ENCODE data around the gene F8. TPM values are rescaled to one million over a fixed set of nuclear protein-coding genes. Genes with fewer than 3 reads are reported as not detected.

The F8 gene
- total and polyA plus RNA-seq, 2 of the 4 experiments (the other 2 are of a cell fraction) = 1.4 to 1.5 TPM

DNA sequence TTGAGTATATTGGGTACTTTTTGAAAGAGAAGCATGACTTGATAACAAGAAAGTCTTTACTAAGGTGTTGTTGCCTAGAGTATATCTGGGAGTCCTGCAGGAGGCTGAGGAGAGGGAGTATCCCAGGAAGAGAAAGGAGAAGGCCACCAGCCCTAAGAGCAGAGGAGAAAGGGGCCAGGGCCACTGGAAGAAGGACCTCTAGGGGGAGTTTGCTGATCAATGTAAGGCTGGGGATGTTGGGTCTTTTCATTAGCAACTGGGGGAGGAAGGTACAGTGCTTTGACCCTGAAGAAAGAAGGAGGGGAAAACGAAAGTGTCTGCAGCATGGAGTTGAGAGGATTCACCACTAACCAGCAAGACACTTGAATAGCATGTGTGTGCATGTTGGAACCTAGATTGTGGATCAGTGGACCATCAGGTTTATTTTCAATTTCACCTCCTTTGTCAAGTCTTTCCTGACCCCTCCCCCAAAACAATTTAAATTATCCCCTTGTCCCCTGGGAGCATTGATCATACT is 192.5 kb downstream of the F8 start:
- H3K4me1 ChIP-seq (ENCODE audit: control insufficient read depth, insufficient read depth, low read length) = no peaks in the 10 kb centered on the region
- H2BK20ac ChIP-seq (ENCODE audit: low read depth, low read length) = no peak overlapping the region
- no peak overlapping the region for H4K8ac ChIP-seq (ENCODE audit: low read depth in 2 of 2, low read length in 2 of 2)
- H3K9me3 ChIP-seq (ENCODE audit: control insufficient read depth, insufficient read depth, low read length) = peaks cover 2% of the 10 kb centered on the region; the same call in 1 of the 2 replicates
- H2BK15ac ChIP-seq (ENCODE audit: low read depth, low read length) = no peak overlapping the region
- H3K27ac ChIP-seq (ENCODE audit: insufficient read depth, low read length) = no peak overlapping the region
- H3K18ac ChIP-seq (ENCODE audit: low read depth, low read length) = no peak overlapping the region
- no peak overlapping the region for H2BK5ac ChIP-seq (ENCODE audit: low read depth, low read length, poor library complexity, severe bottlenecking)
- in situ Hi-C loops (cut with MboI; ENCODE audit: low sequenced_read_pairs) = no loop called here
- DNase-seq (no peak), ATAC-seq (ENCODE audit: low read depth) (no peak)
- dilution Hi-C loops (cut with HindIII; ENCODE audit: low sequenced_read_pairs, unreplicated experiment) = no loop called here
- no peak overlapping the region for H3K56ac ChIP-seq (ENCODE audit: extremely low read depth, insufficient read depth, low read length)
- POLR2A ChIA-PET (ENCODE audit: unreplicated experiment) = no interaction called here
- BruUV-seq (replicated peaks) = no TSS peak
- no peaks in the 10 kb centered on the region for H3K27me3 ChIP-seq (ENCODE audit: control insufficient read depth, insufficient read depth, low read length)
- no peak overlapping the region for H4K91ac ChIP-seq (ENCODE audit: insufficient read depth, low read depth, low read length)
- no CpG with 5 or more reads among the region's 1 CpG for WGBS, 2 experiments (ENCODE audit: extremely low coverage in 2 of 2, insufficient read length in 1 of 2)
- CTCF ChIA-PET = no interaction called here
- H2AK5ac ChIP-seq (ENCODE audit: low read depth, low read length) = no peak overlapping the region
- no peak overlapping the region for H2AK9ac ChIP-seq (replicated peaks; ENCODE audit: low read depth, low read length, poor library complexity)
- no peak for TF ChIP-seq RAD21 (IDR thresholded peaks at IDR 0.05; ENCODE audit: low read length)
- intact Hi-C loops (cut with micrococcal nuclease) = no loop called here
- 0 out of 2 replicates have a peak overlapping the region, but pooled peaks have one; percentile 35 for H3K4me2 ChIP-seq (ENCODE audit: low read depth, low read length)
- no peak overlapping the region for H3K14ac ChIP-seq (replicated peaks; ENCODE audit: low read depth, low read length)
- no peaks in the 10 kb centered on the region for H4K20me1 ChIP-seq (ENCODE audit: insufficient read depth, low read length)
- no peak overlapping the region for H3K23ac ChIP-seq (ENCODE audit: low read depth, low read length)
- H3K9ac ChIP-seq (ENCODE audit: low read depth, low read length) = no peak overlapping the region
- no peak overlapping the region for H2AFZ ChIP-seq (replicated peaks; ENCODE audit: low read length, poor library complexity)
- H4K5ac ChIP-seq (ENCODE audit: low read depth, low read length) = no peak overlapping the region
- no peaks in the 10 kb centered on the region for H3K36me3 ChIP-seq (ENCODE audit: control insufficient read depth, insufficient read depth, low read length)
- no peaks in the 10 kb centered on the region for H3K9me1 ChIP-seq (ENCODE audit: insufficient read depth, low read length)
- no peak overlapping the region for H3K4ac ChIP-seq (ENCODE audit: low read depth, low read length)
- H3K4me3 ChIP-seq (ENCODE audit: insufficient read depth, low read depth, low read length) = no peak overlapping the region
- no peak overlapping the region for H2BK120ac ChIP-seq (ENCODE audit: low read depth, low read length)
- no peaks in the 10 kb centered on the region for H3K79me1 ChIP-seq (ENCODE audit: low read depth in 1 of 2, low read length in 2 of 2)
